NCI-H1105 treated with DMSO at 0.1 percent for 48 hours (cell line): ENCODE results near the gene CLIC3.
"Not testable (repeated sequence)": the region's sequence is repeated elsewhere in the genome, so short reads cannot be mapped to it uniquely, and the experiment has no call there.

Experiments used
- DNase-seq: peaks from one replicate; lab custom pipeline; 2025; lab: John Stamatoyannopoulos, UW

The CLIC3 gene

GRCh38 chr9:137017071-137017470 lies 20.7 kb upstream of the CLIC3 start:
- no peak for DNase-seq

GRCh38 chr9:137016436-137016835 lies 20.1 kb upstream of the CLIC3 start:
- no peak for DNase-seq

- DNase-seq, result no peak
Observed at GRCh38 chr9:137015976-137016375, 19.6 kb upstream of the CLIC3 start.

GRCh38 chr9:137015540-137015930 lies 19.2 kb upstream of the CLIC3 start:
- DNase-seq, result no peak

- no peak for DNase-seq
Observed at GRCh38 chr9:137014776-137015539, 18.6 kb upstream of the CLIC3 start.

GRCh38 chr9:137014166-137014565 lies 17.8 kb upstream of the CLIC3 start:
- DNase-seq, result no peak

GRCh38 chr9:137013571-137013940 lies 17.2 kb upstream of the CLIC3 start:
- DNase-seq, result no peak

GRCh38 chr9:137012694-137013570 lies 16.6 kb upstream of the CLIC3 start:
- no peak for DNase-seq

- no peak for DNase-seq
Observed at GRCh38 chr9:137011907-137012675, 15.7 kb upstream of the CLIC3 start.

- DNase-seq, result no peak
Observed at GRCh38 chr9:137011156-137011555, 14.8 kb upstream of the CLIC3 start.

- DNase-seq, result no peak
Observed at GRCh38 chr9:137009938-137010732, 13.8 kb upstream of the CLIC3 start.

GRCh38 chr9:137009217-137009616 lies 12.8 kb upstream of the CLIC3 start:
- no peak for DNase-seq

- DNase-seq, result no peak
Observed at GRCh38 chr9:137008312-137008711, 11.9 kb upstream of the CLIC3 start.

- no peak for DNase-seq
Observed at GRCh38 chr9:137007816-137008270, 11.5 kb upstream of the CLIC3 start.

- no peak for DNase-seq
Observed at GRCh38 chr9:137007108-137007815, 10.9 kb upstream of the CLIC3 start.

- no peak for DNase-seq
Observed at GRCh38 chr9:137006116-137007003, 10.0 kb upstream of the CLIC3 start.

- DNase-seq, result not testable (repeated sequence)
Observed at GRCh38 chr9:137004285-137004684, 7.9 kb upstream of the CLIC3 start.

GRCh38 chr9:137002646-137003041 lies 6.3 kb upstream of the CLIC3 start:
- no peak for DNase-seq

GRCh38 chr9:137001857-137002645 lies 5.7 kb upstream of the CLIC3 start:
- DNase-seq, result no peak
